T-helper 1 cell treated with Interleukin-12 subunit alpha and Interleukin-12 subunit beta and Interleukin-4 antibody, amounts not matched to agents 30 ng/mL and 1 ng/mL, for 36 hours (primary cell): ENCODE data around the gene EFEMP2. TPM values are rescaled to one million over a fixed set of nuclear protein-coding genes. Genes with fewer than 3 reads are reported as not detected.

Source experiments
- intact Hi-C: fragments of 100-400 bp; cut with micrococcal nuclease; formaldehyde crosslinking; loops from one replicate; pipeline ENCODE4 v1.15.1; 2024
- total RNA-seq: library from RNA; stranded (reverse); gene quantifications from 2 replicates; pipeline ENCODE4 v1.2.3, GENCODE V29; 2022

EFEMP2 gene
- total RNA-seq, 1 donor from 2014 or later = 7.2 TPM

DNA sequence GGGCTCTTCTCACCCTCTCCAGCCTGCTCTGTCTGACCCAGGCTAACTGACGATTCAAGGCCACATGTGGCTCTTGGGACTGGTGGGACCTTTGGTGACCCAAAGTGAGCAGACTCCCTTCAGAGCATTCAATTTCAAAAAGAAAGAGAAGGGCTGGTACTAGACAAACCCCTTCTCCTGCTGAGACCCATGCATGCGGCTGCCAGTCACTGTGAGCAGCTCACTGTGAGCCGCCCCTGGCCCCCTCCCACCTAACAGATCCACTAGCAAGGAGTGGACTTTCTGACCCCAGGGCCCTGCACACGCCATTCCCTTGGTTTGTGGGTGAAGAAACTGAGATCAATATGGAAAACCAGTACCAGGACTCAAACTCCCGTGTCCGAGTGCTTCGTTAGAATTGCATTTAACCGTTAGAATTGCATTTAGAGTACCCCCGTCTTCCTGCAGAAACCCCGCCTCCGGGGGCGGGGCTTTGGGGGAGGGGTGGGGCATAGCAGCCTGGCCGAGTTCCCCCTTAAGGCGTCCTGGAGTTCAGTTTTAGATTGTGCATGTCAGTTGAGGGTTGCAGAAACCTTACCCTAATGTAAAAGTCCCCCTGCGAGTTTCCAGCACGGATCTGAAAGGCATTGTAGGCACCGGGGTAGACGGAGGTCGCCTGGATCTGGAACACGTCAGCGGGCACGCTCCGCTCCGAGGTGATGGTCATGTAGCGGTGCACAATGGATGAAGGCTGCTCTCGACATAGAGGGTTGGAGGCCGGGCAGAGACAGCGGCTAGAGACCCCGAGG, 5.1 kb downstream of the EFEMP2 start:
- intact Hi-C loops = no loop called here

DNA sequence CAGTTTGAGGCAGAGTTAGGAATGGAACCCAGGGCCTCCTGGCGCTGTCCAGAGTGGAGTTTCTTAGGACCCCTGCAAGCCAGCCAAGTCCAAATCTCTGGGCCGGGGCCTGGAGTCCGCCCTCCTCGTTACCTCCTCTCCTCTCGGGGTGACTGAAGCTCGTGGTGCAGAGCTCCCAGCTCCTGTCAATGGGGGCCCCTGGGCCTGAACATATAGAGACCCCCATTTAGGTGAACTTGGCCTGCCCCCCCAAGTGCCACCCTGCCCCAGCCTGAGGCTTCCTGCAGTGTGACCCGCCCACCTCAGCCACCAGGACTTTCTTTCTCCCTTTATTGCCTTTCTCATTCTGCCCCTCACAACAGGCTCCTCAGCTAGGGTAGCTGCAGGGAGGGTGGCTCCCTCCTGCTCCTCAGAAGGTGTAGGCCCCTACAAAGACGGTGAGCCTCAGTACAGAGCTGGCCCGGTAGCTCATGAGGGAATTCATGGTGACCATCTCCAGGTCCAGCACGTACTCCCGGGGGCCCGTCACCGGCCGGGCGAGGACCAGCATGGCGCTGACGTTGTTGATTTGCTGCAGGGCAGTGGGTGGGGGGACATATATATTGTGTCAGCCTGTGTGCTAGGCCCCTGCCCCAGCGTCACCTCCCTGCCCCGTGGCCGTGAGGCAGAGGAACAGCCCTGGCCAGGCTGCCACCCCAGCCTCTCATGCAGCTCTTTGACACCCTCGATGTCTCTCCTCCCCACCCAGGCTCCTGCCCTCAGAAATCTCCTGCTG, 5.9 kb downstream of the EFEMP2 start:
- intact Hi-C loops = no loop called here

DNA sequence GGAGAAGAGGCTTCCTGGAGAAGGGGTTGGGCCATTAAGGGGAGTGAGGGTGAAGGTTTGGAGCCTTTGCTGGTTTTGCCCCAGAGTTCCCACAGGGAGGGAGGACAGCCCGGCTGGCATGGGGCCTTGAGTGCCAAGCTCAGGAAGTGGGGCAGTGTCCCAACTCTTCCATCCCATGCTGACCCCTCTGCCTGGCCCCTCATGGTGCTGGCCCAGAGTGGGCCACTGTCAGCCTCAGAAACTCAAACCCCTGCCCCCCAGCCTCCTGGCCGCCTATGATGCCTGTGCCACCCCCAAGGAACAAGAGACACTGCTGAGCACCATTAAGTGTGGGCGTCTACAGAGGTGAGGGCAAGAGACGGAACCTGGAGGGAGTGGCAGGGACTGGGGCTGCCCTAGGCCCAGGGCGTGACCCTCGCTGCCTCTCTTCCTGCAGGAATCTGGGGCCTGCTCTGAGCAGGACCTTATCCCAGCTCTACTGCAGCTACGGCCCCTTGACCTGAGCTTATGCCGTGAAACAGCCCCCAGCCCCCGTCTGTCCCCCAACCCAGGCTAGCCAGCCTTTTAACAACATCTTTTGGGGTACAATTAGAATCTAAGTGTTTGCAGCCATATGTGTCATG, 6.9 kb downstream of the EFEMP2 start:
- intact Hi-C loops = no loop called here

DNA sequence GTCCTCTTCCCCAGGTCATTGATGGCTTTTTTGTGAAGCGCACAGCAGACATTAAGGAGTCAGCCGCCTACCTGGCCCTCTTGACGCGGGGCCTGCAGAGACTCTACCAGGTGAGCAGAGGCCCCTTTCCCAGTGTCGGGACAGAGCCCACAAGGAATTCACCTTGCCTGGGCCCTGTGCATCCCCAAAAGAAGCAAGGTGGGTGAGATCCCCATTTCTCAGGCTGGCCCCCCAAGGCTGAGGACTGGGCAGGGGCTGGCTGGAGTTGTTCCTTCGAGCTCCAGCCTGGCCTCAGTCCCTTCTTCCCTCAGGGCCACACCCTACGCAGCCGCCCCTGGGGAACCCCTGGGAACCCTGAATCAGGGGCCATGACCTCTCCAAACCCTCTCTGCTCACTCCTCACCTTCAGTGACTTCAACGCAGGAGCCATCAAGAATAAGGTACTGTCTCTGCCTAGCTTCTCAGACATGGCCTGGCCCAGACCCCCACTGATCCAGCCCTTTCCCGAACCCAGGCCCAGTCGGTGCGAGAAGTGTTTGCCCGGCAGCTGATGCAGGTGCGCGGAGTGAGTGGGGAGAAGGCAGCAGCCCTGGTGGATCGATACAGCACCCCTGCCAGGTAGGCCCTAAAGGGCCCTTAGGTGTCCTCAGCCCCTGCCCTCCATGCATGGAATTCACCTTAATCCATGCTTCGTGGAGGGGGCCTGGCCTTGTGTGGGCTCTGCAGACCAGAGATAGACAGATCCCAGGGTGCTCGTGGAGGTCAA, 7.7 kb downstream of the EFEMP2 start:
- intact Hi-C loops = no loop called here

DNA sequence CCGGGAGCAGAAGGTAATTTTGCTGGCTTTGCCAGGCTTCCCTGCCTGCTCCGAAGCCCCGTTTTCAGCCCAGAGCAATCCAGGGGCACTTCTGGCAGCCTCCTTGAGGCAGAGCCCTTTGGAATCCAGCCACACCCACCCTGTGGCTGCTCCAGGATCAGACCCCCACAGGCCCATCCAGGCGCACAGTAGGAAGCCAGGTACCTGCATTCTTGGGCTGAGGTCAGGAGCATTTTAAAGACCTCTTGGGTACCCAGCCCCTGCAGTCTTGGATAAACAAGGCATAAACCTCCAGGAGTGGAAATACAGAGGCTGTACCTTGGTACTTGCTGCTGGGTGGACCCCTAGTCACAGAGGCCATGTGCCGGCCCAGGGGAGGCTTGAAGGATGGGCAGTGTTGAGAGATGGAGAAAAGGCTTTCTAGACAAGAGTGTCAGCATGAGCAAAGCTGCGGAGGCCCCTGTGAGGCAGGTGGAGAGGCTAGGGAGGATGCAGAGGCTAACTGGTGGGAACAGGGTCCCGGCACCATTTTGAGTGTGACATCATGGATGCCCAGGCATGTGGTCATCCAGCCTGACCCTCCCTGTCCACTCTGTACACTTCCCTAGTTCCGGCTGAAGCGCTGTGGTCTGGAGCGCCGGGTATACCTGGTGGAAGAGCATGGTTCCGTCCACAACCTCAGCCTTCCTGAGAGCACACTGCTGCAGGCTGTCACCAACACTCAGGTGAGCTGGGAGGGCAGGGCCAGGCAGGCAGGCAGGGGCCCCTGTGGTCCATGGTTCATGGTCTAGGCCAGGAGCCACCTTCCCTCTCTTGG, 8.5 kb downstream of the EFEMP2 start:
- intact Hi-C loops = no loop called here

DNA sequence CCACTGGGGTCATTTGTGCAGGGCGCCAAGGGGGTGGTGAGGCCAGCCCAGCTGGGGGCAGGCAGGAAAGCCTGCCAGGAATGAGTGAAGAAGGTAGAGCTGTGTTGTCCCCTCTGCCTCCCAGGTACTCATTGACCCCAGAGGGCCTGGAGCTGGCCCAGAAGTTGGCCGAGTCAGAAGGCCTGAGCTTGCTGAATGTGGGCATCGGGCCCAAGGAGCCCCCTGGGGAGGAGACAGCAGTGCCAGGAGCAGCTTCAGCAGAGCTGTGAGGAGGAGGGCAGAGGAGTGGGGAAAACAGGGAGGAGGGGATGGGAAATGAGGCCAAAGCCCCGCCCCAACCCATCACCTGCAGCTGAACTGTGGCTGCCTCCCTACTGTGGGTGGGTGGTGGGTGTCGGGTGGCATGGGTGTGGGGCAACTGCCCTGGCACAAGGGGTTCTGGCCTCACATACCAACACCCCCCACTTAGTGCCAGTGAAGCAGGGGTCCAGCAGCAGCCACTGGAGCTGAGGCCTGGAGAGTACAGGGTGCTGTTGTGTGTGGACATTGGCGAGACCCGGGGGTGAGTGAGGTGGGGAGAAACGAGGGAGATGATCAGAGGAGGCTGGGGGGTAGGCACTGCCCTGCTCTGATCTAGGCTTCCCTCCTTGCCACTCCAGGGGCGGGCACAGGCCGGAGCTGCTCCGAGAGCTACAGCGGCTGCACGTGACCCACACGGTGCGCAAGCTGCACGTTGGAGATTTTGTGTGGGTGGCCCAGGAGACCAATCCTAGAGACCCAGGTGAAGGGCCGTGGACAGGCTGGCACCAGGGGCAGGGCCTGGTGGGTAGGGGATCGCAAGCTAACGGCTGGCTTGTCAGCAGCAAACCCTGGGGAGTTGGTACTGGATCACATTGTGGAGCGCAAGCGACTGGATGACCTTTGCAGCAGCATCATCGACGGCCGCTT, 9.4 kb downstream of the EFEMP2 start:
- intact Hi-C loops = no loop called here

DNA sequence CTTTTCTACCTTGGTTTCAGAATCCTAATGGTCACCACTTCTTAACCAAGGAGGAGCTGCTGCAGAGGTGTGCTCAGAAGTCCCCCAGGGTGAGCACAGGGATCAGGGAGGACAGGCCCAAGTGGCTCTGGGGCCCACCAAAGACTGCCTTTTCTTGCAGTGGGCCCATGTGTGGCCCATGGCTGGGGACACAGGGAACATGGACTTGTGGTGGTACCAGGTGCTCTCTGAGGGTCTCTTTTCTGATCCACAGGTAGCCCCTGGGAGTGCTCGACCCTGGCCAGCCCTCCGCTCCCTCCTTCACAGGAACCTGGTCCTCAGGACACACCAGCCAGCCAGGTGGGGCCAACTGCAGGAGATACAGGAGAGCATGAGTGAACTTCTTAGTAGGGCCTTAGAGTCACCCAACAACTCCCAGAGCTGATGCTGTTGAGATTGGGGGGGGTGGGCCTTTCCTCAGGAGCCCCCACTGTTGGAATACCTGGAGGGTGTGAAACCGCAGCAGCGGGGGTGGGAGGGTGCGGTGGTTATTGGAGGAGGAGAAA, 10.3 kb downstream of the EFEMP2 start:
- intact Hi-C loops = no loop called here

DNA sequence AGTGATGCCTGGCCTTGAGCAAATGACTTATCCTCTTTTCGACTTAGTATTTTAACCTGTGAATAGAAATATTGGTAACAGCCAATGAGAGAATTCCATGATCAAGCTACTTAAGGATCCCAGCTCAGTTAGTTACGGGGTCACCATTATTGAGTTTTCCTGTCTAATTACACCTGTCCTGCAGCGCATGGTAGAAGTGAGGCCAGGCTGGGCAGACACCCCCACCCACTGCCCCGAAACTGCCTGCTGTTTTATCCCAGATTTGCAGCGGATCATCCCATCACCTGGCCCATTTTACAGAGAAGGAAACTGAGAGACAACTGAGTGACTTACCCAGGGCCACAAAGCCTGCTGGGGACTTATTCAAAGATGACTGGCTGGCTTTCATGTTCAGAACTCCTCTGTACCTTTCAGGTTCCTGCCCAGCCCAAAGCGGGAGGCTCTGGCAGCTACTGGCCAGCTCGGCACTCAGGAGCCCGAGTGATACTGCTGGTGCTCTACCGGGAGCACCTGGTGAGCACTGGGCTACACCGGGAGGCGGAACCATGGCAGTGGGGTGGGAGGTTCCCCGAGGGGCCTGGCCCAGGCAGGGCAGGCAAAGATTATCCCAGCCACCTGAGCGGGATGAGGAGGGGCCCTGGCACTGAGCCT, 10.9 kb downstream of the EFEMP2 start:
- intact Hi-C loops = no loop called here

DNA sequence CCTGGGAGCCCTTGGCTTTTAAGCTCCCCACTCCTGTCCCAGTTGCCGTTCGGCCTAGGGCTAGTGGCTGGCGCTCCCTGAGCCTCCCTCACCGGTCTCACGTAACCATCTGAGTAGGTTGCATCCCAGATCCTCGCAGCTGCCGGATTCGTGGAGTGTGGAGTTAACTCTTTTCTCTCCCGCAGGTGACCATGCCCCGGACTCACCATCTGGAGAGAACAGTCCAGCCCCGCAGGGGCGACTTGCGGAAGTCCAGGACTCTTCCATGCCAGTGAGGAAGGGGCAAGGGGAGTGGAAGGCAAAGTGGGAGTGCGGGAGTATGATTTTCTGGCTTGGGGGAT, 11.5 kb downstream of the EFEMP2 start:
- intact Hi-C loops = no loop called here

DNA sequence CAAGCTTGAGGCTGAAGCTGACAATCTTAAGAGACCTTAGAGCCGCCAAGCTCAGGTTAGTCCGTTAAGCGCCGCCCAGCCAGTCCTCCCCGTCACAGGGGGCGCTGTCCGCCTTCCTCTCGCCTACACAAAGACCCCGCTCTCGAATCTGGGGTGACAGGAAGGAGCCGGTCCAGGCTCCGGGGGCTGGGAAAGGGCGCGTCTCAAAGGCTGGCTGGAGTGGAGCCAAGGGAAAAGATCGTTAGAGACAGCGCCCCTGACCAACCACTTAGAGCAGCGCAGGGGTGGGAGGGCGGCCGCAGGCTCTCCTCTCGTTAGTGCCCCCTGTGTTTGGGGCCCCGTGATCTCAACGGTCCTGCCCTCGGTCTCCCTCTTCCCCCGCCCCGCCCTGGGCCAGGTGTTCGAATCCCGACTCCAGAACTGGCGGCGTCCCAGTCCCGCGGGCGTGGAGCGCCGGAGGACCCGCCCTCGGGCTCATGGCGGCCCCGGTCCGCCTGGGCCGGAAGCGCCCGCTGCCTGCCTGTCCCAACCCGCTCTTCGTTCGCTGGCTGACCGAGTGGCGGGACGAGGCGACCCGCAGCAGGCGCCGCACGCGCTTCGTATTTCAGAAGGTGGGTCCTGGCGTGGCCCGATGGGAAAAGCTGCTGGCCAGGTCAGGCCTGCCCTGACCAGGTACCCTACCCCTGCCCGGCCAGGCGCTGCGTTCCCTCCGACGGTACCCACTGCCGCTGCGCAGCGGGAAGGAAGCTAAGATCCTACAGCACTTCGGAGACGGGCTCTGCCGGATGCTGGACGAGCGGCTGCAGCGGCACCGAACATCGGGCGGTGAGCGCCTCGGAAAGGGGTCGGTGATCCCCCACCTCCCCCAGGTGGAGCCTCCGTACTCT, 12.1 kb downstream of the EFEMP2 start, which contains the start of gene MUS81:
Gene MUS81, plus strand, starts transcription at position 156 of the 887 bp plus-strand sequence. Its CDS starts 321 bp downstream, at position 477.
- intact Hi-C loops = loop anchor here (1.0 kb wide), 6 partner anchors 13 to 290 kb away; partner anchors contain the start of genes AP5B1, C11orf68, DRAP1 and SF3B2

DNA sequence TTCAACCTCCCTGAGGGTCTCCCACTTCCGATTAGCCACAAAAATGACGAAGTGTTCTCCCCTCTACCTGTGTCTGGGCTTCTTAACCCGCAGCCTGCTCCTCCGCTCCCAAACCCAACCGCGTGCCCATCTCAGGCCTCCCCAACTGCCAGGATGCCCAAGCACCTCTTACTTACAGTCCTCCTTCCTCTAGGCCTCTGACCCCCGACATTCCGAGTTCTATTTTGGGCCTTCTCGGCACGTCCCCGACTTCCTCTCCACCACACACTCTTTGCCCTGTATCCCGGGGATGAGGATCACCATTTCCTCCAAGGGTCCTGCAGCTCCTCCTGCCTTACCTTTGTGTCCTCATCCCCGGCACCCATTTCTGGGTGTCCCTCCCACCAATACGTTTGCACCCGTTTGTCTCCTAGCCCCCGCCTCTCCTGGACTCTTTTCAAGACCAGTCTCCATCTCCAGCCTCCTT, 12.8 kb downstream of the EFEMP2 start:
- intact Hi-C loops = loop anchor here (1.0 to 2.0 kb wide), 16 partner anchors 13 to 757 kb away; partner anchors contain the start of genes AP5B1, C11orf68, CCDC85B and DPP3

DNA sequence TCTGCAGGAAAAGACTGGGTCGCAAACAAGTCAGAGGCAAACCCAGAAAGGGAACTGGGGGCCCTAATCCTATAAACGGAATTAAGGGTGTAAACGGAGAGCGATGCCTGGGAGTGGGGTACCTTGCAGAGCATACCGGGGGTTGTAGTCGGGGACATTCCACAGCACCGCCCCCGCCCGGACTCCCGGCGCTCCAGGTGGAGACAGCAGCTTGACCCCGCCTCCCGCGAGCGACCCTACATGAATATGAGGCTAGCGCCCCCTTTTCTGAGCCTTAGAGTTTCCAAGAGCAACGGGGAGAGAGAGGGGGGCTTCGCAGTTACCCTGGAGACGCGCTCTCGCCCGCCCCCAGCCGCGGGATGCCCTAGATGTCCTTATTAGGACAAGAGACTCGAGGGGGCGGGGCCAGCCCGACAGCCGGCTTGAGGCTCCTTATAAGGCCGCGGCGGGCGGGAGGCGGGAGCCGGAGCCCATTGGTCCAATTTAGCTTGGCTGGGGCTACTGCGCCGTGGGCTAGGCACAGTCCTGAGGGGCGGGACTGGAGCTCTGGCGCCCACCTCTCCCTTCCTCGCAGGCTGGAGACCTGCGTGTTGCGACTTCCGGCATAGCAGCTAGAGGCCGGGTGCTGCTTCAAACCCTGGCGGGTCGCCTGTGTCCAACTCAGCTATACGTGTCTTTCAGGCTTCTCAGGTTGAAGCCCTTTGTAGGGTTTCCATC, 13.3 kb downstream of the EFEMP2 start:
- intact Hi-C loops = loop anchor here (1.0 to 2.0 kb wide), 10 partner anchors 25 to 758 kb away; partner anchors contain the start of genes CCDC85B, DPP3, FOSL1 and KAT5

DNA sequence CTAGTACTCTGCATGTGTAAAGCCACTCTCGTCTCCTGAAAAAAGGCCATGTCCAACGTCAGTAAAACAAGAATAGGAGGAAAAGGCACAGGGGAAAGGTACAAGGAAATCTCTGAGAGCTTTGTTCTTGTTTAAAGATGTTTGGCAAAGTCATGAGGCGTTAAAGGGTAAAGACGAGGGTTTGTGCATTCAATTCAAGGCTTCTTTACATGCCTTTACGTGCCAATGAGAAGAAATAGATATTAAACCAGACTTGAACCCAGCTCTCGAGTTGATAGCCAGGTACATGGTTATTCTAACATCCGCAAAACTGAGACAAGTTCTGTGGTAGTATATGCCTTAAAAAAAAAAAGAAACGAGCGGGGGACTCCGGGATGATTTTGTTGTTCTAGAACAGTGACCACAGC, 13.9 kb downstream of the EFEMP2 start:
- intact Hi-C loops = loop anchor here (1.0 to 2.0 kb wide), 16 partner anchors 25 to 758 kb away; partner anchors contain the start of genes BANF1, CCDC85B, DPP3 and EIF1AD

DNA sequence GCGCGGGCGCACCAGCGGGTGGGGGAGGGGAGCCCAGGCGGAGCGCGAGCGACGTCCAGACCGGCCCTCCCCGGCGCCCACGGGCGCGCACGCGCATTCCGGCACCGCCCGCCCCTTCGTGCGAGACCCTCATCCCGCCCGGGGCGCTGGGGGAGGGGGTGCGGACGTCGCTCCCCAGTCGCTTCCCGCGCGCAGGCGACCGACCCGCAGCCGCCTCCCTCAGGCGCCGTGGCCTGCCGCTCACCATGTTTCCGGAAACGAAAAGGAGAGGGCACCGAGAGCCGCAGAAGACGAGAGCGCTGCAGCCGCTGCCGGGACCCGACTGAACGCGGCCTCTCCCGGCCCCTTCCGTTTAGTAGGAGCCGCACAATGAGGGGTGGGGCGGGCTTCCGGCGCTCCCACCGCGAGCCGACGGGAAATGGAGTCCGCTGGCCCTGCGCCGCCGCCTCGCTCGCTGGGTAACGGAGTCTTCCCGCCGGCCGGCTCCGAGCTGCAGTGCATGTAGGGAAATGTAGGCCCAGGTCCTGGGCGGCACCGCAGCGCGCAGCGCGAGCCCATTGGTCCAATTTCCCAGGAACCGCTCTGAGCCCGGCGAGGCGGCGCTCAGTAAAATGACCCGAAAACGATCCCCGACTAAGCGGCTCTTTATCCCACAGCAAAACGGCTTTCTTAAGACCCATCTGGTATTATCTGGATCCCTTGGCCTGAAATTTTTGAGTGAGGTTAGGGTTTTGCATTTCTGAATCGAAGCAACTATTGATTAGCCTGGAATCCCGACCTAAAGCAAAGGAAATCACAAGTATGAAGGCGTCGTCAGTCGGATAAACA, 14.5 kb downstream of the EFEMP2 start, which contains the start of gene CFL1:
Gene CFL1, minus strand, starts transcription at position 328 of the 828 bp plus-strand sequence. Its CDS starts 81 bp downstream, at position 247.
- intact Hi-C loops = loop anchor here (1.0 to 2.0 kb wide), 10 partner anchors 25 to 759 kb away; partner anchors contain the start of genes BANF1, EIF1AD, PCNX3 and RAB1B

DNA sequence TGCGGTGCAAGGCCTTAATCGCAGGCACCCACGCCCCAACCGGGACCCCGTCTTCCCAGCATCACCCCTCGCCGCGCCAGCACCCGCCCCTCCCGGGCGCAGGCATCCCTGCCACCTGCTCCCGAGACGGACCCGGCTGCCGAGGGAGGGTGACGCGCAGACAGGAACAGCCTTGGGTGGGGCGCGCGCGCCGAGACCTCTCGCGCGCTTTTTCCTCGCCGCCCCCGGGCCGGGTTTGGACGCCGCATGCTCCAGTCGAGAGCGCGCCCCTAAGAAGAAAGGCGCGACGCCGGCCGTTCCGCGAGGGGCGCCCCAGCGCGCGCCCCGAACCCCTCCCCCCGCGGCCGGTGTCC, 15.1 kb downstream of the EFEMP2 start:
- intact Hi-C loops = no loop called here
